ENCODE results near the gene TAC4.
"Not testable (repeated sequence)": the region's sequence is repeated elsewhere in the genome, so short reads cannot be mapped to it uniquely, and the experiment has no call there.

The TAC4 gene

GRCh38 chr17:49842371-49842770 lies 5.5 kb downstream of the TAC4 start:
- DNase-seq = no peak

- DNase-seq = no peak
Observed at GRCh38 chr17:49841548-49841947, 6.3 kb downstream of the TAC4 start.

DNA sequence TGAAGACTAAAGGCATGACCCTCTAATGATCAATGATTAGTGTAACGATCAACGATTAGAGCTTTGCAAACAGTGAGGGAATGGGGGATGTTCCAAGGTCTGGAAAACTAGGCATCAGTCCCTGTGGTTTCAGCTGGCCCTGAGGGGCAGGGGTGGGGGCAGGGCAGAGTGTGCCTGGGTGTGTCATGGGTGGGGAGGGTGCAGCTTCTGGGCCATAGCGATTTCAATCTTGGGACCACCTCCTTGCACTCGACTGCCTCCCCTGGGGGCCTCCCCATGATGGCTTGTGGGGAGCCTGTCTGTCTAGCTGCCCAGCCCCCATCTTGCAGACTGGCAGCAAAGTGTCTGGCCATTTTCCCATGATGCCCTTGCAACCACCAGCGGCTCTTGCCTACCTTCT lies 8.4 kb downstream of the TAC4 start:
- DNase-seq = no peak

- DNase-seq = no peak
Observed at GRCh38 chr17:49836111-49837030, 11.5 kb downstream of the TAC4 start.

DNA sequence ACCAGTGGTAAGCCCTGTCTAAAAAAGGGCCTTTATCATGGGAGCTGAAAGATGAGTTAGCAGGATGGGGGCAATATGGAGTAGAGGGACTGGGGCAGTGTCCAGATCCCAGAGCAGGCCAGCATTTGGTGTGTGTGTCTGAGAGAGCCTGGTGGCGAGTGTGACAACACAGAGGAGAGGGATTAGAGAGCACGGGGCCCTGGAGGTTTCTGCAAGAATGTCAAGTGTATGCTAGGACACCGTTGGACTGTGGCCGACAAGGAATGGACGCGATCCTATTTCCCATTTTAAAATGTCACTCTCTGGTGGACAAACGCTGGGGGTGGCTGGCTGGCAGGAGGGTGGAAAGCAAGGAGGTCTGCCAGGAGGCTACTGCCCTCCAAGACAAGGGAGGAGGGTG lies 12.4 kb downstream of the TAC4 start:
- no peak for DNase-seq

GRCh38 chr17:49834118-49834743 lies 13.6 kb downstream of the TAC4 start:
- DNase-seq = no peak

DNA sequence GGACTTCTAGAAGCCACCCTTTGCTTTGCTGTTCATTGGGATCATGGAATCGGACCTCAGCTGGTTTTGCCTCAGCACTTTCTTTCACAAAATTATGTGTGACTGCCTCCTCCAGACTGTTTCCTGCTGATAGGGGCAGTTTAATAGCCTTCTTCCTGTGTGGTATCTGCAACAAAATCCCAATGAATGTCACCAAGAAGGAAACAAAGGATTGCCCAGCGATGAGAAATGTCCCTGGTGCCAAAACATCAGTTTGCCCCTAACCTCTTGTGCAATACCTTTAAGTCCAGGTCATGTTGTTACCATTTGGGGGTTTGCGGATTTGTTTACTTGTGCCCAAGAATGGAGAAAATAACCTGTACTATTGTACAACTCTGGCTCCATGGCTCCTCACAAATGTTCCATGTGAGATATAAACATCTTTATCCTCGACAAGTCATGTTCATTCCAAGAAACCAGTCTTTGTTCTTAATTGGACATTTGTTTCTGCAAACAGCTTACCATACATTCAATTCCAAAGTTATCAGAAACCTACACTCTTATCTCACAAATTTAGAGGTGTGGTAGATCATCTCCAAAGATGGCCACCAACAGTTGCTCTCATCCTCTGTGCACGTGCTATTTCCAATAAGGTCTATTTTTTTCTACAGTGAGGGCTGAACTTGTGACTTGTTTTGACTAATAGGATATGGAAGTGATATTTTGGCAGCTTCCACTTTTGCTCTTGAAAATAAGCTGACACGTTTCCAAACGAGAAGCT lies 14.8 kb downstream of the TAC4 start:
- no peak for DNase-seq

- no peak for DNase-seq
Observed at GRCh38 chr17:49830605-49831004, 17.3 kb downstream of the TAC4 start.

- no peak for DNase-seq
Observed at GRCh38 chr17:49829026-49829425, 18.8 kb downstream of the TAC4 start.

GRCh38 chr17:49828325-49828724 lies 19.5 kb downstream of the TAC4 start:
- not testable (repeated sequence) for DNase-seq

- DNase-seq = no peak
Observed at GRCh38 chr17:49825645-49826044, 22.2 kb downstream of the TAC4 start.

DNA sequence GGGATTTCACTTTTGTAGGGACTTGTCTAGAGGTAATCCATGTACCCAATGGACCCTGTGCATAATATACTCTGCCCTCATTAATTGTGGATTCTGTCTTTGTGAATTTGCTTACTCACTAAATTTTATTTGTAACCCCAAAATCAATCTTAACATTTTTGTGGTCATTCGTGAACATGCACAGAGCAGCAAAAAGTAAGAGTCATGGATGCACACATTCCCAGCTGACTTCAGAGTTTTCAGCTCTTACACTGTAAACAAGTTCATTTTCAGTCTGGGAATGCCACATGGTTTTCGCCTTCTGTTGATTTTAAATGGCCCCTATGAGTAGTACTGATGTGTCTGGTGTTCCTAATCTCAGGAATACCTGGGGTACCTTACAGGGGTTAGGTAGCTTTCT lies 24.3 kb downstream of the TAC4 start:
- no peak for DNase-seq

GRCh38 chr17:49822829-49823228 lies 25.0 kb downstream of the TAC4 start:
- DNase-seq = no peak

DNA sequence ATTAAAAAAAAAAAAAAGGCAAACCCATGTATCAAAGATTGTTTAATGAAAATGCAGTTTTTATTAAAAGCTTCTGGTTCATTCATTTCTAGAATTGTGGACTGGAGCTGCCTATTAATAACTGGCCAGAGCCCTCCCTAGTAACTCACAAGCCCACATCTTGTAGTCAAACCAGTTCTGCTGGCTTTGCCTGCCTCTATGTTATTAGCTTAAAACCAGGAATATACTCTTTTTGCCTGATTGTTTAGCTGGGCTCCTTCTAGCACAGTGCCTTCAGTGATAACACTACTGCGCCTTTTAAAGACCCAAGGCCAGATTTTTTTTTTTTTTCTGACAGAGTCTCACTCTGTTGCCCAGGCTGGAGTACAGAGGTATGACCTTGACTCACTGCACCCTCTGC lies 26.0 kb downstream of the TAC4 start:
- no peak for DNase-seq

DNA sequence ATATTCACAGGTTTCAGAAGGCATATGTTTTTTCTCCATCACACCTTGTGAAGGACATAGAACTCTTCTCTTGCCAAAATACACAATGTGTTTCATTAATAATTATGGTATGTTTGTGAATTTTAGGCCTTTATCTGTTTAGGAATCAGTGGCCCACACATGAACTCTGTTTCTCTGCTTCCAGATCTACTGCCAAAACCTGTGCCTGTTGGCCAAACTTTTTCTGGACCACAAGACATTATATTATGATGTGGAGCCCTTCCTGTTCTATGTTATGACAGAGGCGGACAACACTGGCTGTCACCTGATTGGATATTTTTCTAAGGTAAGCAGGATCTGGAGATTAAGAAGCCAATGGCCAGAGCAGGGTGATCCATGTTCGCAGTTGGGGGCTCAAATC lies 26.4 kb downstream of the TAC4 start:
- DNase-seq = no peak

DNA sequence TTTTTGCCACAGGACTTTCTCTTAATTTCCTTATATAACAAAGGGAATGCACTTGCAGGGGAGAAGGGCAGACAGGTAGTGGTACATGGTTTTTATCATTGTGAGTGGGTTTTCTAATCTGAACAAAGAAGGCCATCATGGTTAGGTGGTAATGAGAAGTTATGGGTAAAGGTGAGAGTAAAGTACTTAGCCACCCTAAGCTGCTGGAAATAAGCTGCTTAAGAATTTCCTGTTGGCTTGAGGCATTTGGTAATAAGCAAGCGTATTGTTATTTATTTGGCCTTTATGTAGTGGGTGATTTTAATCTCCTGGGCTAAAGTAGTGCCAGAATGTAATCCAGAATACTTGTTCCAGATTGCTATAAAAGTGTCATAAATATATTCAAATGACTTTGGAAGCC lies 27.1 kb downstream of the TAC4 start:
- no peak for DNase-seq

DNA sequence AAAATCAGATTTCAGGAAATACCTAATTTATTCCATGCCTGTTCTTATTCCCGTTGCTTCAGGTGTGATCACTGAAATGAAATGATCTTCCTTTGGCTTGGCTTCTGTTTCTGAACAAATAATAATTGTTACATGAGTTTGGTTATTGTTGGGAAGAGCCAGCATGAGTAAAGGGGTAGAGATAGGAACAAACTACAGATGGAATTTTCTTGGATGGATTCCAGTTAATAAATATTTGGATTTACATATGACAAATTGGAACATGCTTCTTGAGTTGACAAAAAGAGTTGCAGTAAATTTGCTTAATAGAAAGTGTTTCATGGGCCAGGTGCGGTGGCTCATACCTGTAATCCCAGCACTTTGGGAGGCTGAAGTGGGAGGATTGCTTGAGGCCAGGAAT lies 28.2 kb downstream of the TAC4 start:
- no peak for DNase-seq

DNA sequence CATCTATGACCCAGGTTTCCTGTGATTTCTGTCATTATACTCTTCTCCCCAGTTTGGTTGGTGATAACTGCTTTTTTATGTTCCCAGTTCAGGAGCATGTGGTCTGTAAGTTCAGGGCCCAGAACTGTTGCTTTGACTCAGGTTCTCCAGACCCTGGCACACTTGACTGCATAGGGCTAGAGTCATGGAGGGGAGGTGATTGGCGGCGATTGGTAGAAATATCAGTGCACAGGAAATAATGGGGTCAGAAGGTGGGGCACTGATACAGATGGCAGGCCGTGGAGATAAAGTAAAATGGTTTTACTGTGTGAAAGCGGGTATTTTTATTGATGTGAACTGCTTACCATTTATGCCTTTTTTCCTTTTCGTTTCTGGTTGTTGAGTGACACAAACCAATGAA lies 28.7 kb downstream of the TAC4 start:
- DNase-seq = no peak

GRCh38 chr17:49817993-49818392 lies 29.9 kb downstream of the TAC4 start:
- peak; percentile 26 for DNase-seq

DNA sequence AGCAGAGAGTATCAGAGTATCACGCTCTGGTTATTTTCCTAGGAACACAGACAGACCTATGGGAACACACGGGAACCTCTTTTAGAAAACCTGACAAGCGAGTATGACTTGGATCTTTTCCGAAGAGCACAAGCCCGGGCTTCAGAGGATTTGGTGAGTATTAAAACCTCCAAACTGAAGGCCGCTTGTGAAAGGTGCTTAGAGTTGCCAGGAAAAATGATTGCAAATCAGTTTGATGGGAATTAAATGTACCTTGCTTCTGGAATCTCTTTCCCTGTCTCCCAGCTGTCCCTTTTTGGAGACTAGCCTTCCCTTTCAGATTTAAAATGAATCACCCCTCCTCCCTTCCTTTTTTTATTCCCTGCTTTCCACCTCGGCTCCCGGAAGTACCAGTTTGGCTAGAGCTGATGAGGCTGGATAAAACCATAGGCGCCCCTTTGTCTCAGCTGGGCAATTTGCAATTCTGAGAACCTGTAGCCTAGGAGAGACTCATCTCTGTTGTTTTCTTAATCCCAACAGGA lies 32.0 kb downstream of the TAC4 start:
- no peak for DNase-seq

GRCh38 chr17:49814781-49815529 lies 32.9 kb downstream of the TAC4 start:
- DNase-seq = no peak

DNA sequence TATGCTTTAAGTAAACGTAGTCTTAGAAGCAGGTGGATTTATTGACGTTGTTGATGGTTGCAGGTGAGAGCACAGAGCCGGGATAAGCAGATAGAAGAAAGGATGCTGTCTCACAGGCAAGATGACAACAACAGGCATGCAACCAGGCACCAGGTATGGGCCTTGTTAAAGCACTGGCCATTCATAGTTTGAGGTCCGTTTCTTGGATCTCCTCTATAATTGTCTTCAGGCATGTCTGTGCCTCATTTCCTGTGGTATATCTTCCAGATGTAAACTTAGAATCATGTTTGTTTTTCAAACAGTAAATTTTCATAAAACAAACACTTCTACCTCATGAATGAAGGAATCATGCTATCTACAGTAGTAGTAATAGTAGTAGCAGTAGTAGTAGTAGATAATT lies 38.8 kb downstream of the TAC4 start:
- no peak for DNase-seq

DNA sequence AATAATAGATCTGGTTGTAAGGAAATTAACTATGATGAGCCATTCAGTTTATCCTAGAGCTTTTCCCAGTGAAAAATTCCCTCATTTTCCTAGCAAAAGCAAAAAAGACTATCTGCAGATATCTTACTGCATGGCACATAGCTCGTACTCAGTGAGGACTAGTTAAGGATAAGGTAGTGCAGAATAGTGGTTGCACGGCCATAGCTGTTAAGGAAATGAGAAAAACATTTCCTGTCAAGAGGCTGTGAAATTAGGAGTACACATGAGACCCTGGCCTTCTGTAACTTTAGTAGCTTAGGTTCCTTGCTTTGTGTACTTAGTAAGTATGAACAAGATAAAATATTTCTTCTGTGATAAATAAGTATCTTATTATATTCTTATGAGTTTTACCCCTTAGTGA lies 49.1 kb downstream of the TAC4 start:
- DNase-seq = no peak

Data from stimulated activated CD4-positive, alpha-beta T cell treated with anti-CD3 and anti-CD28 coated beads, Interleukin-4, amount 100 ng/mL, for 24 hours (primary cell).